Peyer's patch (tissue), 4 donors: Measurements from ENCODE around the gene THADA. TPM values are rescaled to one million over a fixed set of nuclear protein-coding genes. Genes with fewer than 3 reads are reported as not detected.

Experiments
- DNase-seq, 3 donors: peaks; one replicate each; pipeline ENCODE4 v3.0.0-alpha.2; 2017 to 2019
- H3K27ac ChIP-seq, 4 donors: fragments of 200-600 bp; sonication (generic); one replicate each; pipeline ENCODE4 v1.5.1; 2016 to 2019
- H3K27me3 ChIP-seq, 2 donors: fragments of 200-600 bp; sonication (generic); one replicate each; pipeline ENCODE4 v1.5.1; 2019
- H3K36me3 ChIP-seq, 3 donors: fragments of 200-600 bp; sonication (generic); one replicate each; pipeline ENCODE4 v1.5.1; 2016 to 2019
- H3K4me1 ChIP-seq, 4 donors: fragments of 200-600 bp; sonication (generic); one replicate each; pipeline ENCODE4 v1.5.1; 2016 to 2019
- H3K4me3 ChIP-seq, 4 donors: fragments of 200-600 bp; sonication (generic); 1 replicate in 3 of 4; 2 replicates in 1 of 4; pipeline ENCODE4 v1.5.1; 2016 to 2019; ENCODE audit warnings: mild to moderate bottlenecking in 1 of 4
- H3K9me3 ChIP-seq, 4 donors: fragments of 200-600 bp; sonication (generic); one replicate each; pipeline ENCODE4 v1.5.1; 2016 to 2019; ENCODE audit warnings: mild to moderate bottlenecking in 1 of 4
- CTCF ChIP-seq, 6 experiments: fragments of 450-650 bp in 4 of 6; fragments of 200-600 bp in 2 of 6; sonication (generic) in 1 of 6; IDR thresholded peaks; one replicate each; pipeline ENCODE4 v1.5.1; 2017 to 2019; ENCODE audit warnings: antibody characterized with exemption in 6 of 6, mild to moderate bottlenecking in 3 of 6, moderate library complexity in 1 of 6
- POLR2A ChIP-seq, 2 donors: fragments of 450-650 bp; IDR thresholded peaks; one replicate each; pipeline ENCODE4 v1.5.1; 2017; ENCODE audit warnings: antibody characterized with exemption in 2 of 2, mild to moderate bottlenecking in 2 of 2, moderate library complexity in 2 of 2
- total RNA-seq, 4 donors: library from RNA; depleted of rRNA; stranded (reverse); fragments of >200 nt; gene quantifications; one replicate each; pipeline ENCODE4 v1.1.0, GENCODE V29; 2016

The THADA gene
- total RNA-seq, 4 donors from 2014 or later: 19.3 to 76.7 (median 26.3) TPM

- Histone ChIP-seq H3K4me1 (peaks cover 0 to 24% (median 6%) of the 10 kb centered on the region in 4 donors), H3K27ac (peak overlapping the region in 3 of 4 donors; percentile 18 to 38 (median 28)), H3K9me3 (no peaks in the 10 kb centered on the region), H3K36me3 (no peaks in the 10 kb centered on the region), H3K4me3 (no peak overlapping the region), H3K27me3 (no peaks in the 10 kb centered on the region)
- peak in 2 of 3 donors; percentile 47 to 75 for DNase-seq
- TF ChIP-seq POLR2A (IDR thresholded peaks at IDR 0.05): no peak
- TF ChIP-seq CTCF (IDR thresholded peaks at IDR 0.05): no peak
Observed at GRCh38 chr2:43212931-43213330, 382.9 kb downstream of the THADA start.

- no peak for DNase-seq
- Histone ChIP-seq H3K4me1 (peaks cover 0 to 17% (median under 1%) of the 10 kb centered on the region in 4 donors), H3K9me3 (no peaks in the 10 kb centered on the region), H3K4me3 (no peak overlapping the region), H3K27ac (peak overlapping the region in 3 of 4 donors; percentile 18 to 38 (median 28)), H3K36me3 (no peaks in the 10 kb centered on the region), H3K27me3 (no peaks in the 10 kb centered on the region)
- no peak for TF ChIP-seq CTCF (IDR thresholded peaks at IDR 0.05)
- no peak for TF ChIP-seq POLR2A (IDR thresholded peaks at IDR 0.05)
Observed at GRCh38 chr2:43212216-43212835, 383.5 kb downstream of the THADA start.

DNA sequence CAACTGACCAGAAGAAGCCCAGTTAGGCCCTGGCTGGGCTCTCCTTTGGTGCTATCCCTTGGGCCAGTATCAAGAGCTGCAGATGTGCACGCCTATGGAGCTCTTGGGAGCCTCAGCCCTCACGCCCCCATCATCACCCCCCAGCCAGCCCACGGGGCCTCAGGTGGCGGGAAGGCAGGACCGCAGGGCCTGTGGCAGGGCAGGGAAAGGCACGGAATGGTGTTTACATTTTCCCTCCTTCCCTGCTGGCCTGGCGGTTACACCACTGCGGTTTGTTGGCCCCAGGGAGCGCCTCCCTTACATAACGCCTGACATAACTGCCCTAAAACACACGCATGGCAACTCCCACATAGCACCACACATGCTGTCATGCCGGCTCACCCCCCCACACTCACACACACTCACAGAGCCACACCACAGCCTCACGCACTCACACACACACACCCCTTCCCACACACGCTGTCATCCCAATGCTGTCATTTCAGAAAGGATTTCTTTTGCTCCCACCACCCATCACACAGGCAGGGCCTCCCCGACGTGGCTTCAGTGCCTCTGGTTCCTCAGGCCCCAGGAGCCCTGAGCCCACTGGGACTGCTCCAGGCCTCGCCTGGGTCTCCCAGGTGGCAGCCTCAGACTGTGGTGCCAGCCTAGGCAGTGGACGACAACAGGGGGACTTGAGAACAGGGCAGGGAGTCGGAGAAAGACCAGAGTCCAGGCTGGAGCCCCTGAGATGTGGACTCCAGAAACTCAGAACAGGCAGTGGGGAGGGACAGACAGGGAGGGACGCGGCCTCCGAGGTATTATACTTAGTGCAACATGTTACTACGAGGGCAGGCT lies 385.2 kb downstream of the THADA start:
- Histone ChIP-seq H3K9me3 (no peaks in the 10 kb centered on the region), H3K36me3 (no peaks in the 10 kb centered on the region), H3K27ac (peak overlapping the region in 3 of 4 donors; percentile 39 to 62 (median 49))

DNA sequence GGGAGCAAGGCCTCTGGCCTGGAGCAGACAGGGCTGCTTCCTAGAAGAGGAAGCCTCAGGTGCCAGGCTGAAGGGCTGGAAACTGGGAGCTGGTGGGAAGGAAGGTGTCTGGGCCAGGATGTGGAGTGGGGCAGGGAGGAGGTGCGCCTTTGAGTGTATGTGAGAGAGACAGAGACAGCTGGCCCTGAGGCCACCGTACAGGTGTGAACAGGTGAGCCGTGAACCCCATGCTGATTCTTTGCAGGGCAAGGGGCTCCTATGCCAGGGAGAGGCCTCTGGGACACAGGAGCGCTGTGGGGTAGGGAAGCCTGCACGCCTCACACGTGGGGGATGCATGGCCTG lies 385.7 kb downstream of the THADA start:
- DNase-seq: no peak
- TF ChIP-seq CTCF (IDR thresholded peaks at IDR 0.05) (no peak), POLR2A (IDR thresholded peaks at IDR 0.05) (no peak)
- peak overlapping the region in 3 of 4 donors; percentile 27 to 62 (median 49) for H3K27ac ChIP-seq

More for the DNA sequence above, 385.2 kb downstream of the THADA start:
- no peak for TF ChIP-seq CTCF (IDR thresholded peaks at IDR 0.05)
- no peak for TF ChIP-seq POLR2A (IDR thresholded peaks at IDR 0.05)
- no peaks in the 10 kb centered on the region for H3K27me3 ChIP-seq
- peaks cover 0 to 12% (median 0%) of the 10 kb centered on the region in 4 donors for H3K4me1 ChIP-seq
- peak in 2 of 3 donors; percentile 30 to 65 for DNase-seq
- H3K4me3 ChIP-seq: no peak overlapping the region

DNA sequence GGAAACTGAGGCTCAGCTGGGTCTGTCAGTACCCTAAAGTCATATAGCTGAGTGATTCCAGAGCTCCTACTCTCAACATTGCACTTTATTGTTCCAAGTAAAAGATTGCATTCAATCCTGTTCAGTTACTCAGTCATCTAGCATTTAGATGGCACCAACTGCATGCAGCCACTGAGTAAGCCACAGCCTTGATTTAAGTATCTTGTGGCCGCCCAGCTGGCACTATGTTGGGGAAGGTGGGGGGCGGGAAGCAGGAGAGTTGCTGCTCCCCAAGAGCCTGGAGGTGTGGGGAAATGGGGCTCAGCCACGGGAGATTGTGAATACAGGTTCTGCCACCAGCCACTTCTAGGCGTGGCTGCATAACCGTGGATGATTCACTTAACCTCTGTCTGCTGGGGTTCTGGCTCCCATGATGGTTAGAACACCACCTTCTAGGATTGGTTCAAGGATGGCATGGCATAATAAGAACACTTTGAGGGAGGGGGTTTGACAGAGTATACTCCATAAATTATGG lies 386.6 kb downstream of the THADA start:
- H3K4me1 ChIP-seq: peaks cover 0 to 11% (median 0%) of the 10 kb centered on the region in 4 donors
- TF ChIP-seq CTCF (IDR thresholded peaks at IDR 0.05) (no peak), POLR2A (IDR thresholded peaks at IDR 0.05) (no peak)
- no peaks in the 10 kb centered on the region for H3K36me3 ChIP-seq
- DNase-seq: peak in 1 of 3 donors; percentile 62
- H3K27ac ChIP-seq: peak overlapping the region in 1 of 4 donors; percentile 49
- H3K4me3 ChIP-seq: no peak overlapping the region
- no peaks in the 10 kb centered on the region for H3K9me3 ChIP-seq
- no peaks in the 10 kb centered on the region for H3K27me3 ChIP-seq

More for the DNA sequence above, 385.7 kb downstream of the THADA start:
- Histone ChIP-seq H3K4me1 (peaks cover 0 to 11% (median 0%) of the 10 kb centered on the region in 4 donors), H3K27me3 (no peaks in the 10 kb centered on the region), H3K36me3 (no peaks in the 10 kb centered on the region), H3K4me3 (no peak overlapping the region), H3K9me3 (no peaks in the 10 kb centered on the region)
